Activated T-cell treated with anti-CD3 and anti-CD28 coated beads, Interleukin-2, amount 50 U/mL, for 24 hours (primary cell): ENCODE data around the gene IBA57.
A peak's percentile ranks its signal among the peaks of the same experiment; 100 is the strongest.
"Not testable (repeated sequence)": the region's sequence is repeated elsewhere in the genome, so short reads cannot be mapped to it uniquely, and the experiment has no call there.

Source experiments
- DNase-seq: peaks from one replicate; pipeline ENCODE4 v3.0.0-alpha.2; 2020
- H3K27ac Mint-ChIP-seq: 2 replicates; pipeline ENCODE4 v1.8.0; 2020; ENCODE audit warnings: mild to moderate bottlenecking, mixed read lengths
- H3K27me3 Mint-ChIP-seq: 2 replicates; pipeline ENCODE4 v1.8.0; 2020; ENCODE audit warnings: mixed read lengths
- H3K36me3 Mint-ChIP-seq: 2 replicates; pipeline ENCODE4 v1.8.0; 2020; ENCODE audit warnings: low read depth, mixed read lengths
- H3K4me1 Mint-ChIP-seq: 2 replicates; pipeline ENCODE4 v1.8.0; 2020; ENCODE audit warnings: low read depth, mixed read lengths
- H3K4me3 Mint-ChIP-seq: 2 replicates; pipeline ENCODE4 v1.8.0; 2020; ENCODE audit warnings: mild to moderate bottlenecking, moderate library complexity, mixed read lengths
- H3K9me3 Mint-ChIP-seq: 2 replicates; pipeline ENCODE4 v1.8.0; 2020; ENCODE audit warnings: mixed read lengths

Gene IBA57

GRCh38 chr1:228224198-228225164 lies 58.9 kb downstream of the IBA57 start:
- no peaks in the 10 kb centered on the region for H3K27me3 Mint-ChIP-seq
- no peak overlapping the region for H3K27ac Mint-ChIP-seq
- peaks cover 79% of the 10 kb centered on the region for H3K36me3 Mint-ChIP-seq
- H3K4me3 Mint-ChIP-seq: no peak overlapping the region
- H3K9me3 Mint-ChIP-seq: peaks cover 6% of the 10 kb centered on the region
- DNase-seq: no peak
- no peaks in the 10 kb centered on the region for H3K4me1 Mint-ChIP-seq

- Mint-ChIP-seq H3K27me3 (no peaks in the 10 kb centered on the region), H3K4me3 (no peak overlapping the region), H3K4me1 (no peaks in the 10 kb centered on the region), H3K27ac (no peak overlapping the region), H3K36me3 (peaks cover 77% of the 10 kb centered on the region), H3K9me3 (peaks cover 6% of the 10 kb centered on the region)
- no peak for DNase-seq
Measured at GRCh38 chr1:228225165-228225710, 59.6 kb downstream of the IBA57 start.

GRCh38 chr1:228225740-228226139 lies 60.1 kb downstream of the IBA57 start:
- H3K4me3 Mint-ChIP-seq: no peak overlapping the region
- H3K9me3 Mint-ChIP-seq: peaks cover 6% of the 10 kb centered on the region
- H3K27ac Mint-ChIP-seq: no peak overlapping the region
- H3K4me1 Mint-ChIP-seq: peaks cover 2% of the 10 kb centered on the region
- peaks cover 80% of the 10 kb centered on the region for H3K36me3 Mint-ChIP-seq
- no peak for DNase-seq
- H3K27me3 Mint-ChIP-seq: no peaks in the 10 kb centered on the region

- Mint-ChIP-seq H3K9me3 (peaks cover 6% of the 10 kb centered on the region), H3K4me1 (peaks cover 2% of the 10 kb centered on the region), H3K27me3 (no peaks in the 10 kb centered on the region), H3K27ac (no peak overlapping the region), H3K36me3 (peaks cover 80% of the 10 kb centered on the region), H3K4me3 (no peak overlapping the region)
- DNase-seq: no peak
Measured at GRCh38 chr1:228226141-228226874, 60.7 kb downstream of the IBA57 start.

GRCh38 chr1:228226956-228227791 lies 61.6 kb downstream of the IBA57 start:
- no peaks in the 10 kb centered on the region for H3K27me3 Mint-ChIP-seq
- peaks cover 2% of the 10 kb centered on the region for H3K4me1 Mint-ChIP-seq
- H3K27ac Mint-ChIP-seq: peak overlapping the region; percentile 45
- no peak for DNase-seq
- H3K9me3 Mint-ChIP-seq: peaks cover 6% of the 10 kb centered on the region
- H3K4me3 Mint-ChIP-seq: no peak overlapping the region
- H3K36me3 Mint-ChIP-seq: peaks cover 84% of the 10 kb centered on the region

- not testable (repeated sequence) for H3K27me3 Mint-ChIP-seq, H3K4me3 Mint-ChIP-seq, DNase-seq, H3K27ac Mint-ChIP-seq, H3K4me1 Mint-ChIP-seq
- Mint-ChIP-seq H3K9me3 (peaks cover 10% of the 10 kb centered on the region), H3K36me3 (peaks cover 86% of the 10 kb centered on the region)
Measured at GRCh38 chr1:228228147-228228546, 62.5 kb downstream of the IBA57 start.

- H3K4me3 Mint-ChIP-seq: no peak overlapping the region
- H3K27me3 Mint-ChIP-seq: no peaks in the 10 kb centered on the region
- H3K4me1 Mint-ChIP-seq: peaks cover 2% of the 10 kb centered on the region
- H3K9me3 Mint-ChIP-seq: peaks cover 13% of the 10 kb centered on the region
- DNase-seq: no peak
- peaks cover 86% of the 10 kb centered on the region for H3K36me3 Mint-ChIP-seq
- no peak overlapping the region for H3K27ac Mint-ChIP-seq
Measured at GRCh38 chr1:228228601-228229074, 63.0 kb downstream of the IBA57 start.

- no peak overlapping the region for H3K27ac Mint-ChIP-seq
Measured at GRCh38 chr1:228231189-228231588, 65.6 kb downstream of the IBA57 start.

More at GRCh38 chr1:228231189-228231588, 65.6 kb downstream of the IBA57 start:
- peaks cover 18% of the 10 kb centered on the region for H3K9me3 Mint-ChIP-seq
- no peaks in the 10 kb centered on the region for H3K27me3 Mint-ChIP-seq
- no peak for DNase-seq
- H3K36me3 Mint-ChIP-seq: peaks cover 84% of the 10 kb centered on the region
- peaks cover 2% of the 10 kb centered on the region for H3K4me1 Mint-ChIP-seq
- no peak overlapping the region for H3K4me3 Mint-ChIP-seq
